HepG2 (cell line): ENCODE data around the gene FMNL2. TPM values are rescaled to one million over a fixed set of nuclear protein-coding genes. Genes with fewer than 3 reads are reported as not detected.
A peak's percentile ranks its signal among the peaks of the same experiment; 100 is the strongest.

ENCODE experiments used
- ARID2 ChIP-seq: sonication (generic); formaldehyde crosslinking; IDR thresholded peaks from 2 replicates; pipeline ENCODE4 v1.8.1; 2022; ENCODE audit warnings: mild to moderate bottlenecking, missing genetic modification reagents, borderline replicate concordance
- ARID5B ChIP-seq: IDR thresholded peaks from 2 replicates; pipeline ENCODE4 v1.4.0; 2020; ENCODE audit warnings: mild to moderate bottlenecking, missing genetic modification reagents
- BHLHE40 ChIP-seq: IDR thresholded peaks from 2 replicates; pipeline ENCODE4 v1.6.1; 2011; ENCODE audit warnings: low read length, improper control_type of control experiment
- ELF1 ChIP-seq: sonication (generic); formaldehyde crosslinking; IDR thresholded peaks from 2 replicates; pipeline ENCODE4 v1.4.0; 2020; ENCODE audit warnings: missing genetic modification reagents
- HMG20A ChIP-seq: IDR thresholded peaks from 2 replicates; pipeline ENCODE4 v1.6.1; 2016; ENCODE audit warnings: borderline replicate concordance
- HOXA3 ChIP-seq: sonication (generic); formaldehyde crosslinking; IDR thresholded peaks from 2 replicates; pipeline ENCODE4 v1.5.0; 2020; ENCODE audit warnings: missing genetic modification reagents
- KAT8 ChIP-seq: IDR thresholded peaks from 2 replicates; pipeline ENCODE4 v1.6.1; 2016; ENCODE audit warnings: missing genetic modification reagents, missing compliant biosample characterization
- KDM6A ChIP-seq: IDR thresholded peaks from 2 replicates; pipeline ENCODE4 v1.6.1; 2016; ENCODE audit warnings: low read depth
- LCORL ChIP-seq, 2 experiments: fragments of 450-650 bp in 1 of 2; sonication (generic) in 1 of 2; formaldehyde crosslinking in 1 of 2; IDR thresholded peaks; 2 replicates each; pipeline versions ENCODE4 v1.5.0 to v1.6.1; 2017 to 2020; ENCODE audit warnings: antibody characterized with exemption in 1 of 2, missing genetic modification reagents in 1 of 2
- MED8 ChIP-seq: sonication (generic); formaldehyde crosslinking; IDR thresholded peaks from 2 replicates; pipeline ENCODE4 v1.8.1; 2023; ENCODE audit warnings: mild to moderate bottlenecking, missing genetic modification reagents; ENCODE audit not compliant: insufficient replicate concordance
- MIER3 ChIP-seq: IDR thresholded peaks from 2 replicates; pipeline ENCODE4 v1.6.1; 2016; ENCODE audit warnings: missing compliant biosample characterization, borderline replicate concordance
- MZF1 ChIP-seq: sonication (generic); formaldehyde crosslinking; IDR thresholded peaks from 2 replicates; pipeline ENCODE4 v1.8.1; 2023; ENCODE audit warnings: mild to moderate bottlenecking, missing genetic modification reagents, borderline replicate concordance
- PITX1 ChIP-seq: sonication (generic); formaldehyde crosslinking; IDR thresholded peaks from 2 replicates; pipeline ENCODE4 v1.5.1; 2020; ENCODE audit warnings: mild to moderate bottlenecking, missing genetic modification reagents
- SALL1 ChIP-seq: sonication (generic); formaldehyde crosslinking; IDR thresholded peaks from 2 replicates; pipeline ENCODE4 v1.8.0; 2022; ENCODE audit warnings: mild to moderate bottlenecking, missing genetic modification reagents
- SNAPC2 ChIP-seq: sonication (generic); formaldehyde crosslinking; IDR thresholded peaks from 2 replicates; pipeline ENCODE4 v1.8.1; 2022; ENCODE audit warnings: mild to moderate bottlenecking, missing genetic modification reagents
- TBX2 ChIP-seq: sonication (generic); formaldehyde crosslinking; IDR thresholded peaks from 2 replicates; pipeline ENCODE4 v1.5.0; 2020; ENCODE audit warnings: missing genetic modification reagents, mild to moderate bottlenecking, borderline replicate concordance
- ZBTB43 ChIP-seq: sonication (generic); formaldehyde crosslinking; conservative IDR thresholded peaks from 2 replicates; pipeline ENCODE4 v1.4.0; 2020; ENCODE audit warnings: missing genetic modification reagents
- ZMYM3 ChIP-seq: sonication (generic); formaldehyde crosslinking; IDR thresholded peaks from 2 replicates; pipeline ENCODE4 v1.5.1; 2020; ENCODE audit warnings: mild to moderate bottlenecking, missing genetic modification reagents
- ZNF232 ChIP-seq: sonication (generic); formaldehyde crosslinking; IDR thresholded peaks from 2 replicates; pipeline ENCODE4 v1.4.0; 2020; ENCODE audit warnings: missing genetic modification reagents, borderline replicate concordance
- ZNF234 ChIP-seq: sonication (generic); formaldehyde crosslinking; conservative IDR thresholded peaks from 2 replicates; pipeline ENCODE4 v1.5.1; 2020; ENCODE audit warnings: mild to moderate bottlenecking, missing genetic modification reagents
- ZNF263 ChIP-seq: sonication (generic); formaldehyde crosslinking; IDR thresholded peaks from 2 replicates; pipeline ENCODE4 v1.4.0; 2020; ENCODE audit warnings: missing genetic modification reagents
- ZNF629 ChIP-seq: sonication (generic); formaldehyde crosslinking; conservative IDR thresholded peaks from 2 replicates; pipeline ENCODE4 v1.5.0; 2020; ENCODE audit warnings: missing genetic modification reagents
- polyA plus RNA-seq, 8 experiments: library from polyadenylated mRNA; depleted of rRNA in 3 of 8; stranded (reverse) in 7 of 8; unstranded in 1 of 8; fragments of >200 nt; fragmentation: Illumina TruSeq in 4 of 8; extraction: Trizol in 4 of 8; gene quantifications; 2 replicates each; pipeline versions ENCODE4 v1.2.1 to v1.2.3, GENCODE V29; 2011 to 2016; ENCODE audit warnings: low read depth in 4 of 8, missing spikeins in 1 of 8, mixed read lengths in 1 of 8; ENCODE audit not compliant: insufficient read depth in 1 of 8
- total RNA-seq, 5 experiments: library from RNA; depleted of rRNA; stranded (reverse); fragments of >200 nt; fragmentation: Illumina TruSeq; extraction: Trizol; gene quantifications; 2 replicates each; pipeline ENCODE4 v1.2.3, GENCODE V29; 2016; ENCODE audit warnings: low read depth in 1 of 5
- TF ChIP-seq, protein P1 (sequence below): sonication (generic); formaldehyde crosslinking; IDR thresholded peaks from 2 replicates; pipeline ENCODE4 v1.9.0; 2021; ENCODE audit warnings: missing genetic modification reagents, borderline replicate concordance

Gene FMNL2
- total and polyA plus RNA-seq, 2 of the 13 experiments (the other 11 are each of a cell fraction or from before 2014, with no cell fraction given), result 66.5 to 67.7 TPM

- TF ChIP-seq TBX2 (CRISPR knock-in tag), result peak; percentile 72
- TF ChIP-seq ZNF234 (CRISPR knock-in tag), result no peak
- peak; percentile 11 for TF ChIP-seq MED8
- peak; percentile 36; the same call in 1 of the 2 replicates for TF ChIP-seq ELF1 (CRISPR knock-in tag)
- peak; percentile 62; the same call in 1 of the 2 replicates for TF ChIP-seq ZMYM3
- TF ChIP-seq SALL1 (CRISPR knock-in tag), result peak; percentile 63
- no peak for TF ChIP-seq BHLHE40
- peak; percentile 92 for TF ChIP-seq HMG20A (CRISPR knock-in tag)
- TF ChIP-seq ARID5B (CRISPR knock-in tag), result peak; percentile 93
- TF ChIP-seq, protein P1, sequence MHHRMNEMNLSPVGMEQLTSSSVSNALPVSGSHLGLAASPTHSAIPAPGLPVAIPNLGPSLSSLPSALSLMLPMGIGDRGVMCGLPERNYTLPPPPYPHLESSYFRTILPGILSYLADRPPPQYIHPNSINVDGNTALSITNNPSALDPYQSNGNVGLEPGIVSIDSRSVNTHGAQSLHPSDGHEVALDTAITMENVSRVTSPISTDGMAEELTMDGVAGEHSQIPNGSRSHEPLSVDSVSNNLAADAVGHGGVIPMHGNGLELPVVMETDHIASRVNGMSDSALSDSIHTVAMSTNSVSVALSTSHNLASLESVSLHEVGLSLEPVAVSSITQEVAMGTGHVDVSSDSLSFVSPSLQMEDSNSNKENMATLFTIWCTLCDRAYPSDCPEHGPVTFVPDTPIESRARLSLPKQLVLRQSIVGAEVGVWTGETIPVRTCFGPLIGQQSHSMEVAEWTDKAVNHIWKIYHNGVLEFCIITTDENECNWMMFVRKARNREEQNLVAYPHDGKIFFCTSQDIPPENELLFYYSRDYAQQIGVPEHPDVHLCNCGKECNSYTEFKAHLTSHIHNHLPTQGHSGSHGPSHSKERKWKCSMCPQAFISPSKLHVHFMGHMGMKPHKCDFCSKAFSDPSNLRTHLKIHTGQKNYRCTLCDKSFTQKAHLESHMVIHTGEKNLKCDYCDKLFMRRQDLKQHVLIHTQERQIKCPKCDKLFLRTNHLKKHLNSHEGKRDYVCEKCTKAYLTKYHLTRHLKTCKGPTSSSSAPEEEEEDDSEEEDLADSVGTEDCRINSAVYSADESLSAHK (CRISPR knock-in tag), result peak; percentile 96
- TF ChIP-seq ZBTB43 (CRISPR knock-in tag), result peak; percentile 88
- peak; percentile 79; the same call in 1 of the 2 replicates for TF ChIP-seq PITX1 (CRISPR knock-in tag)
- peak; percentile 52; the same call in 1 of the 2 replicates for TF ChIP-seq HOXA3 (CRISPR knock-in tag)
- TF ChIP-seq ZNF232 (CRISPR knock-in tag), result peak; percentile 64; the same call in 1 of the 2 replicates
- TF ChIP-seq ZNF629 (CRISPR knock-in tag), result 0 out of 2 replicates have a peak, but pooled peaks have one; percentile 11
- no peak for TF ChIP-seq SNAPC2 (CRISPR knock-in tag)
- TF ChIP-seq LCORL (IDR thresholded peaks at IDR 0.05), result no peak
- TF ChIP-seq LCORL (CRISPR knock-in tag; IDR thresholded peaks at IDR 0.05), result 0 out of 2 replicates have a peak, but pooled peaks have one; percentile 55
- TF ChIP-seq MZF1, result no peak
- peak; percentile 48; the same call in 1 of the 2 replicates for TF ChIP-seq MIER3 (CRISPR knock-in tag)
- TF ChIP-seq KAT8, result peak; percentile 47; the same call in 1 of the 2 replicates
- TF ChIP-seq ZNF263 (CRISPR knock-in tag), result peak; percentile 81; the same call in 1 of the 2 replicates
- peak; percentile 55 for TF ChIP-seq KDM6A (CRISPR knock-in tag)
- TF ChIP-seq ARID2, result peak; percentile 33; the same call in 1 of the 2 replicates
These were observed 15.2 kb downstream of the FMNL2 start (continued) for GRCh38 chr2:152350155-152350679.
